Esophagus squamous epithelium (tissue), 4 donors: ENCODE data around the gene PRSS50.

ENCODE experiments used
- CTCF ChIP-seq, 6 experiments: fragments of 450-650 bp in 4 of 6; fragments of 200-600 bp in 2 of 6; sonication (generic) in 2 of 6; IDR thresholded peaks; one replicate each; pipeline ENCODE4 v1.5.1; 2016 to 2019; ENCODE audit warnings: antibody characterized with exemption in 6 of 6, mild to moderate bottlenecking in 4 of 6, moderate library complexity in 4 of 6
- POLR2A ChIP-seq, 4 donors: fragments of 450-650 bp; IDR thresholded peaks; one replicate each; pipeline ENCODE4 v1.6.1; 2017; ENCODE audit warnings: antibody characterized with exemption in 4 of 4, mild to moderate bottlenecking in 4 of 4, moderate library complexity in 3 of 4

- TF ChIP-seq POLR2A (IDR thresholded peaks at IDR 0.05) = no peak
- TF ChIP-seq CTCF (IDR thresholded peaks at IDR 0.05) = no peak
Measured at GRCh38 chr3:46699676-46700523, 17.8 kb downstream of the PRSS50 start.
